ENCODE results near the gene LTBP4. TPM values are rescaled to one million over a fixed set of nuclear protein-coding genes. Genes with fewer than 3 reads are reported as not detected.

LTBP4 gene
- total and polyA plus RNA-seq, 12 donors, result 15.3 to 272 (median 121) TPM

- peaks cover 15% of the 10 kb centered on the region for H3K27me3 ChIP-seq
- H3K4me3 ChIP-seq, result no peak overlapping the region
- 3 to 7% (median 5%) methylated on average over 6 to 9 of the region's 9 CpGs for WGBS, 4 donors
- intact Hi-C loops (cut with DNase I), result loop anchor here (5.0 to 10.0 kb wide), 2 partner anchors 67 to 135 kb away; partner anchors contain the start of genes BLVRB (in 1 of the 2) and SPTBN4 (in 1 of the 2)
- peak overlapping the region in 2 of 5 donors; percentile 21 to 23 for H3K27ac ChIP-seq
- no peaks in the 10 kb centered on the region for H3K9me3 ChIP-seq (replicated peaks in 1 of 3)
- H3K36me3 ChIP-seq (replicated peaks in 1 of 2), result no peaks in the 10 kb centered on the region
- TF ChIP-seq CTCF (IDR thresholded peaks at IDR 0.05) (no peak), POLR2A (IDR thresholded peaks at IDR 0.05) (no peak)
- peaks cover 22 to 53% of the 10 kb centered on the region in 2 donors for H3K4me1 ChIP-seq (replicated peaks in 1 of 2)
- DNase-seq, result no peak
Measured at GRCh38 chr19:40599331-40599901, 1.8 kb upstream of the LTBP4 start.

DNA sequence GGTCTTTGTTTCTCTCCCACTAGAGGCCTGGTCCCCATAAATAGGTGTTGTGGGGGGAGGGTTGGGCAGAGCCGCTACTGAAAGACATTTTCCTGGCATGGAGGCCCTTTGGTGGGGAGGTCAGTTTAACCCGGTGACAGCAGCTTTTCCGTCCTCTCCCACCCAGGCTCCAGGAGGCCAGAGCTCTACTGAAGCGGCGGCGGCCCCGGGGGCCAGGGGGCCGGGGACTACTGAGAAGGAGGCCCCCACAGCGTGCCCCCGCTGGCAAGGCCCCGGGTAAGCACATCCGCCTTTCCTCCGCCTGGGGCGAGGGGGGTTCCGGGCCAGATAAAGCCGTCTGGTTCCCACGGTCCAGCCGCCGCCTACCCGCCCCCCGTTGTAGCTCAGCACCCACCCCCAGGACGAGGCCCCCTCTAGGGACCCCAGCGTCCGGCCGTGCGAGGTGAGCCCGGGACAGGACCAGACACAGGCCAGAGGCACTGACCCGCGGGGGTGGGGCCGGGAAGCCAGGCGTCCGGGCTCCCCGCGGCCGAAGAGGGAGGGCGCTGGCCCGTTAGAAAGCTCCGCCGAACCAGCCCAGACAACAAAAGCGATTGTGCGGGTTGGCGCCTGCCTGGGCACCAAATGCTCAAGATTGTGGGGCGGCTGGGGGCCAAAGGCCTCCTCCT lies 1.1 kb upstream of the LTBP4 start:
- intact Hi-C loops (cut with DNase I), result loop anchor here (5.0 to 10.0 kb wide), 3 partner anchors 58 to 135 kb away; partner anchors contain the start of genes BLVRB (in 1 of the 2) and SPTBN4 (in 1 of the 2)
- no peak overlapping the region for H3K4me3 ChIP-seq
- H3K9me3 ChIP-seq (replicated peaks in 1 of 3), result no peaks in the 10 kb centered on the region
- TF ChIP-seq CTCF (IDR thresholded peaks at IDR 0.05) (no peak), POLR2A (IDR thresholded peaks at IDR 0.05) (no peak)
- H3K4me1 ChIP-seq (replicated peaks in 1 of 2), result peaks cover 28 to 59% of the 10 kb centered on the region in 2 donors
- H3K27me3 ChIP-seq, result peaks cover 15% of the 10 kb centered on the region
- DNase-seq, result peak in 2 of 7 donors; percentile 38 to 47
- peak overlapping the region in 3 of 5 donors; percentile 3 to 23 (median 21) for H3K27ac ChIP-seq
- H3K36me3 ChIP-seq (replicated peaks in 1 of 2), result no peaks in the 10 kb centered on the region
- WGBS, 4 donors, result 3 to 8% (median 4%) methylated on average over 8 to 43 of the region's 43 CpGs

DNA sequence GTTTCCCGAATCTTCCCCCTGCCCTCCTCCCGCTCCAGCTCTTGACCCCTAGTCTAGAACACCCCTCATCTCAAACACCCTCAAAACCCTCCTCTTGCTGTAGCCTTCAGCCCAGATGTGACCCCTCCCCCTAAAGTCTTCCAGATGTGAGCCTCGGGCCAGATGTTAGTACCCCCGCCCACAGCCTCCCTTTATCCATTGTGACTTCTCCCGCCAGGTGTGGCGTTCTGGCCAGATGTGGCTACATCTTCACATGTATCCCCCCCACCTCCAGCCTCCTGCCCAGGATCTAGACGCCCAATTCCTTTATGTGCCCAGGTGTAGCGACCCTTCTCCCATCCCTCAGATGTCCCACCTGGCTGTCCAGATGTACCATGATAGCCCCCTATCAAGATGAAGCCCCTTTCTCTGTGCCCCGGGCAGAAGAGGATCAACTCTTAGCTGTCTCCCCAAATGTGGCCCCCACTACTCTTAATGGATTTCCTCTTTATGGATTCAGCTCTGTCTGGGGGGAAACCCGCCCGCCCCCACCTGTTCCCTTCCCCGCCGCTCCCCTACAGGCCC lies 517 bp upstream of the LTBP4 start:
- H3K9me3 ChIP-seq (replicated peaks in 1 of 3), result no peaks in the 10 kb centered on the region
- peaks cover 34 to 65% of the 10 kb centered on the region in 2 donors for H3K4me1 ChIP-seq (replicated peaks in 1 of 2)
- intact Hi-C loops (cut with DNase I), result loop anchor here in 1 of 2 donors (5.0 kb wide), 1 partner anchor 58 kb away; no protein-coding TSS in a partner anchor

More for the DNA sequence above, 517 bp upstream of the LTBP4 start:
- Histone ChIP-seq H3K36me3 (replicated peaks in 1 of 2) (no peaks in the 10 kb centered on the region), H3K4me3 (peak overlapping the region in 1 of 4 donors; percentile 50), H3K27ac (peak overlapping the region in 3 of 5 donors; percentile 3 to 23 (median 21)), H3K27me3 (peaks cover 15% of the 10 kb centered on the region)
- DNase-seq, result peak in 1 of 7 donors; percentile 28
- 6 to 18% (median 9%) methylated on average over 9 to 13 of the region's 13 CpGs for WGBS, 4 donors
- no peak for TF ChIP-seq CTCF (IDR thresholded peaks at IDR 0.05)
- TF ChIP-seq POLR2A (IDR thresholded peaks at IDR 0.05), result no peak
